Measurements from ENCODE around the gene TOP2B.

Gene TOP2B

DNA sequence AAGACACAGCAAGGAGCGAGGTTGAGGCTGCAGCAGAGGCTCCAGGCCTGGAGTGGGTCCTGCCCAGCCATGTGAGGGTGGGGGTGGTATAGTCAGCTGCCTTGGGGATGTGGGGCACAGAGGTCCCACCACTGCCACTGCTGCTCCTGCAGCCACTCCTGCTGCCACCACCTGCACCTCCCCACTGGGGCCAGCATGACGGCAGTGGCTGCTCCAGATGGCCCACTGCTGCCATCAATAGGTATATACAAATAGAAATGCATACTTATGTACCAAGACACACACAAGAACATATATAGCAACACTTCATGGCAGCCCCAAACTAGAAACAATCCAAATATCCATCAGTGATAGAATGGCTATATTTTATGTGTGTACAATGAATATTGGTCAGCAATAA, 10.0 kb upstream of the TOP2B start:
- no peak for DNase-seq

DNA sequence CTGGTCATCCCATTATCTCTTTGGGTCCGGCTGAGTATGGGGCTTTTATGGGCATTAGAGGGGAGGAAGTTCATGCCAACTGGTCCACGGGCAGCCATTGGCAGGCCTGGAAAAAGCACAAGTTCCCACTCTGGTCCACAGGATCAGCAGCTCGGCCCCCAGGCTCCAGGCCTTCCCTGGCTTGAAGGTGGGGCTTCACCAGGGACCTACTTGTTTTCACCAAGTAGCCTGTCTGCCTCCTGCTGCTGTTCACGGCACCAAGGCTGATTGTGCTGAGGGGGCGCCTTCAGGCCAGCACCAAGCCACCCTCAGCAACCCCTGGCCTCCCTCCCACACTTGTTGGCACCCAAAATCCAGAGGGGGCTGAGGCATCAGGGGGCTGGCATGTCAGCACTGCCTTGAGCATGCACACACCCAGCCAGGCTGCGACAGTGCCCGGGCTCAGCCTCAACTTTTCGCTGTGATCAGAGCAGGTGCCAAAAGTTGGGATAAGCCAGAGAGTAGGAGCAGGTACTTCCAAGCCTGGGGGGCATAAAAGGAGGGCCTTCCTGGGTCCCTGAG, 9.1 kb upstream of the TOP2B start:
- no peak for DNase-seq

DNA sequence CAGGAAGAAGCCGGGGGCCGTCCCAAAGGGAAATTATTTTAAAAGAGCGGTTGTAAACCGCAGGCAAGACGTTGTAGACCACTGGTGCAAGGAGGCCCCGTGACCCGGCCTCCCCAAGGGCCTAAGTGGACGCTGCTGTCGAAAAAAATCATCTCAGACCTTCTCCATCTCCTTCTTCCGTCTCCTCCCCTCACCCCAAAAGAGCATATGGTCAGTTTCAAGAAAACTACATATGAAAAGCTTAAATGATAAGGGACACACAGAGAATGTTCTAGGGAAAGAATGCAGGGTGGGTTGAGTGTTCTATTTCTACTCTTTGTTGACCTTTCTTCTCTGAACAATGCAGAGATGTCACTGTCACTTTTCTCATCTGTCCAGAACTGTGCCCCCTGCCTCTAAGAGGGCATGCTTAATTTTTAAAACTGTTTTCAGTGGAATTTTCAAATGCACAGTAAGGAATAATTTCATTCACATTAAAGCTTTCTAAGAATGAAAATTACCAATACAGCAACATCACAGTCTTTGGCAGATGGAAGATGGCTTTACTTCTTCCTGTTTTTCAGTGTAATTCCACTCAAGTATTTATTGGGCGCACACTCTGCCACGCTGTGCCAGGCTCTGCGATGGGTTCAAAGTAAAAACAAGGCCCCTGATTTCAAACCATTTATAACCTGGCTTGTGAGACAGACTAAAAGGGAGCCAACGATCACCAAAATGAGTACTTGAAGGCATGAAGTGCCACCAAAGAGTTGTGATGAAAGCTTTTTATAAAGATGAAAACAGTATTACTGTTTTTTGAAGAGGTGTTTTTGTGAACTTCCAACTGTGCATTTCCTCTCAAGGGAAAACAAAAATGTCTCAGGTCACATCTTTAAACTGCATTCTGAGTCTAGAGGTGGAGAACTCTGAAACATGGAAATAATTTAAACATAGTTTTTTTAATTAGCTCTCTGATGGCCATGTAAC, 891 bp upstream of the TOP2B start:
- no peak for DNase-seq

DNA sequence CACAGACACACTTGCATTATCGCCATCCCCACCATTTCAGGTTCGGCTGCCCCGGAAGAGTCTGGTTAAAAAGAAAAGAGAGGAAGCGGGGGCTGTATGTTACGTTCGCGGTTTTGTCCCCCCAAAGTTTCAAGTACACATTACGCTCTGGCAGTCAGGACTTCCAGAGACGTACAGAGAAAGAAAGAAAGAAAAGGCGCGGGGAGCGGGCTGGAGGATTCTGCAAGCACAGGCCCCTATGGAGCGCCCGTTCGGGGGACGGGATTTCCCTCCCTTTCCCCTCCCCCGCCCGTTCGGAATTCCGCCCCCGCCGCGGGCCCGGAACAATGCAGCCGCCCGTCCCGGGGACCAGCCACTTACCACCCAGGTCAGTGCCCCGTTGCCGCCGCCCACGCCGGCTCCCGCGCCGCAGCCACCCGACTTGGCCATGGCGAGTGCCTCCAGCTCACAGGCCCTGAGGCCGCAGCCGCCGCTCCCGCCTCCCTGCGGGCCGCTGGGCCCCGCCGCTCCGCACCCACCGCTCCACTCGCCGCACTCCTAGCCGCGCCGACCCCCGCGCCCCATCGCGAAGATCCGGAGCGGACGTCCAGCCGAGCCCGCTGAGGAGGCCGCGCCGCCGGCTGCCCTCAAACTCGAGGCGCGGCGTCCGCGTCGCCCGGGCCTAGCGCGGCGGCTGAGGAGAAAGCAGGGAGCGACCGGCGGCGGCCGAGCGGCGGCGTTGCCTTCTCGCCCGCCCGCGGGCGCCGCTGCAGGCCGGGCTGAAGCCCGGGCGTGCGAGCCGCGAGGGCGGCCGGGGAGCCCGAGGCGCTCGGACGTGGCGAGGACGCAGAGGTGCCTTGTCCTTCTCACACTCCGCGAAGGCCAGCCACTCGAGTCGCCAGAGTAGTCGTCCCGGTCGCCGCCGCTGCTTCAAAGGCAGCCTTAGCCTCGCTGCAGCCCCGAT, 567 bp downstream of the TOP2B start:
- DNase-seq: peak; percentile 62

DNA sequence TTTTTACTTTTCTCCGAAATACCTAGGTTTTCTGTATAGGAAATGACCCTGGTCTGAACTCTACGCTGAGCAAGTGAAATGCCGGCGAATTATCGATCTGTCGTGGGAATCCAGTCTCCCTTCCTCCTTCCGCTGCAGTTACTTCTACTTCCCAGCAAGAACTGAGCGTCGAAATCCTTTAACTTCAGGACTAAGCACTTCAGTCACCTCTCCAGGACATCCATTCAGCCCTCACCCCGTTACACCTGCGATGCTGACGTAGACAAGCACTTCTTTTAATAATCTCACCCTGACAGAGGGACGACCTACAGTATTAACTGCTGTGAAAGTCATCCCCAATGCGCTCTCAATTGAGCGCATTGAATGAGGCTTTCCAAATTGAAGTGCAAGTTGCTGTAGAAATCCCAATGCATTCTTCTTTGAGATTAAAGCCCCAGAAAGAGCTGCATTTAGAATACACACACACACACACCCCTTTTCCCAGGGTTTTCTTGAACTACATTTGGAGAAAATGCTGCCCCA, 1.3 kb downstream of the TOP2B start:
- peak; percentile 46 for DNase-seq

DNA sequence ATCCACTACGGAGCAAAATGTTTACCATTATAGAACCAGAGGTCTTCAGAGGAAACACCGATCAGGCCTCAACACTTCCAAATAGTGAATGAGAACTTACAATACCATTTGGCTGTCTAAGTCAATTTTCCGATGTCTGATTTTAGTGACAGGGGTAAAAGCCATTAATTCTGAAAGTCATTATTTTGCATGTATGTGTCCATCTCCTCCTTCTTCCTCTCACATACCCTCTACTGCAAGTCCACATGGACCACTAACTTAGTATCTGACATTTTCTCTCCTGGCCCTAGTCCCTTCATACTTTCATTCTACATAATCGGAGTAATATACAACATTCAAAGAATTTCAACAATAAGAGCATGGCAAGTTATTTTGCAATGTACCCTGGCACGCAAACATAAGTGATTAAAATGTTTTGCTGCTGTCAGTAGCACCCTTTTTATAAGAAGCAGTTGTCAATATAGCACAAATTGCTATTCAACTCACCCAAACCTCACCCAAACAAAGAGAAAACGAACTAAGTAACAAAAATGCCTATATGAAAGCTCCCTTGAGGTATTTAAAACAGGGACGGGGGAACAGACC, 1.9 kb downstream of the TOP2B start:
- DNase-seq: no peak

DNA sequence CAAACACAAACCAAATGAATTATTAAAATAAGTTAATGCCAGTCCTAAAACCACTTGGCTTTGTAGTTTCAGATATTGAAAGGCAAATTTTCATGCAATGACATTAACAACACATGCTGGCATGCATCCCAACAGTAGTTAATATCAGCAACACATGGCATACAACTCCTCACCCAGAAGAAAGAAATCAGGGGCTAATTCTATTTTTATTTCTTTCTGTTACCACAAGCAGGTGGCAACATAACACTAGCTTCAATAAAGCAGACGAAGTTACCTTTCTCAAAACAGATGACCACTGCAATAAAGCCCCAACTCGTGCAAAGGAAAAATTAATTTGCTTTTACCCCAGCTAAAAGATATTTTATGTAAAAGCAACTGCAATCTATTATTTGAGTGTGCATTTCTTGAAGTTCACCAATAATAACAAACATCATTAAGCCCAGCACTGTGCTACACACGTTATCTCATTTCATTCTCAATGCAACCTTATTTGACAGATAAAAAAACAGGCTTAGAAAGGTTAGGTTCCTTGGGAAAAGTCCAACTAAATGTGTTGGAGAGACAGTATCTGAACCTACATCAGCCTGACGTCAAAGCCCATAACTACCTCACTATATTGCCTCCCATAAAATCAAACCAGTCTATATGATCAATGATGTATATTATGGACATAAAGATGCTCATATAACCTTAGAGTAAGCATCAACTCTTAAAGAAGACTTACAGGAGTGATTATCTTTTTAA, 2.8 kb downstream of the TOP2B start:
- DNase-seq: no peak

DNA sequence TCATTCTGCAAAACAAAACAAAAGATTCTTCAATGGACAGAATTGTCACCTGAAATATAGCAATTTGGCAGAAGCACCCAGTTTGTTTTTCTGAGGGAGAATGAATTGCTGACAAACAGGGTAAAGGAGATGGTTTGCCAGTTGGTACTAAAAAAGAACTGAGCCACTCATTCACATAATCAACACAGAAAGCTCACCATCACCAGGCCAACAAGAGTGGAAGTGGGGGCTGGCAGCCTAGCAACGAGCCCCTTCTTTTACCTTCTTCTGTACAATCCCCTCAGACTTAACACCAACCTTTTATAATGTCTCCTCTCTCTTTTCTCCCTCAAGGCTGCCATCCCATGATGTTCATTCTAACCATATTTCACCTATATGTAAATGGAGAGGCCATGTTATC, 5.9 kb downstream of the TOP2B start:
- DNase-seq: no peak

DNA sequence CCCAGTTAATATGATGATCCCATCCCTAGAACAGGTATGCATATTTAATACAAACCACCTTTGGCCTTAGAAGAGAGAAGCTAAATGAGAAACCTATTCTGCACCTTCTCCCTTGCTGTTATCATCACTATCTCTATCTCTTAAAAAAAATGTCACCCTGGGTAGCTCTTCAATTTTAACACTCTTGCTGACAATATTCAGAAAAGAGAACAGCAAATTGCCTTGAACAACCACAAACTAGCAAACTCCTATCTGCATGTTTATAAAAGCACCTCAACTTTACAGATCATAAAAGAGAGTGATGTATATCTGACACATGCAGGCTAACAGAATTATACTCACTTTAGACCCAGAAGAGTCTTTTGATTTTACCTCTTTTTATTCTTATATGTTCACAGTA, 7.4 kb downstream of the TOP2B start:
- no peak for DNase-seq

DNA sequence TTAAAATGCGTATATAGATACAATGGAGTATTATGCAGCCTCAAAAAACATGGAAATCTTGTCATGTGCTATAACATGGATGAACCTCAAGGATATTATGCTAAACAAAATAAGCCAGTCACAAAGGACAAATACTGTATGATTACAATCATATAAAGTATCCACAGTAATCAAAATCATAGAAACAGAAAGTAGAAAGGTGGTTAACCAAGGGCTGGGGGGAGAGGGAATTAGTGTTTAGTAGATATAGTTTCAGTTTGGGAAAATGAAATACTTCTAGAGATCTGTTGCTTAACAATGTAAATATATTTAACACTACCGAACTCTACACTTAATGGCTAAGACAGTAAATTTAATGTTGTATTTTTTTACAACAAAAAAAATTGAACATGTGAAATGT, 9.0 kb downstream of the TOP2B start:
- no peak for DNase-seq

DNA sequence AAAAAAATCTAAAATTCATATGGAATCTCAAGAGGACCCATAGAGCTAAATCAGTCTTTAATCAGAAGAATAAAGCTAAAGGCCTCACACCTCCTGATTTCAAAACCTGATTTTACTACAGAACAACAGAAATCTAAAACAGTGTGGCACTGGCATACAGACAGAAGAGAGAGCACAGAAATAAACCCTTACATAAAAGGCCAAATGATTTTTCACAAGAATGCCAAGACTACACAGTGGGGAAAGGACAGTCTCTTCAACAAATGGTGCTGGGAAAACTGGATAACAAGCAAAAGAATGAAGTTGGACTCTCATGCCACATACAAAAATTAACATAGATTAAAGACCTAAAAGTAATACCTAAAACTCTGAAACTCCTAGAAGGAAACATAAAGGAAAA, 10.1 kb downstream of the TOP2B start:
- DNase-seq: no peak

DNA sequence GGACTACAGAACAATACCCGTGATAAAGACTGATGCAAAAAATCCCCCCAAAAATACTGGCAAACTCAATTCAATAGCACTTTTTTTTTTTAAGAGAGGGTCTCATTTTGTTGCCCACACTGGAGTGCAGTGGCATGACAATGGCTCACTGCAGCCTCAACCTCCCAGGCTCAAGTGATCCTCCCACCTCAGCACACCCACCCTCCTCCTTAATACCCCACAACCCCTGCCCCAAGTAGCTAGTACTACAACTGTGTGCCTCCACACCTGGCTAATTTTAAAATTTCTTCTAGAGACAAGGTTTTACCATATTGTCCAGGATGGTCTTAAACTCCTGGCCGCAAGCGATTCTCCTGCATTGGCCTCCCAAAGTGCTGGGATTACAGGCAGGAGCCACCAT, 11.4 kb downstream of the TOP2B start:
- DNase-seq: no peak

DNA sequence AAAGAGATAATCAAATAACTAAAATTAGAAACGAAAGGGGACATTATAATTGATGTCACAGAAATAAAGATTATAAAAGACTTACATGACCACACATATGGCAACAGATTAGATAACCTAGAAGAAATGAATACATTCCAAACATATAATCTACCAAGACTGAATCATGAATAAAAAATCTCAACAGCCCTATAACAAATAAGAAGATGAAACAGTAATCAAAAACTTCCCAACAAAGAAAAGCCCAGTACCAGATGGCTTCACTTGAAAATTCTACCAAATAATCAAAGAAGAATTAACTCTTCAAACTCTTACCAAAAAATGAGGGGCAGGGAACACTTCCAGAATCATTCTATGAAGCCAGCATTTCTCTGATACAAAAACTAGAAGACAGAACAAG, 11.8 kb downstream of the TOP2B start:
- no peak for DNase-seq

DNA sequence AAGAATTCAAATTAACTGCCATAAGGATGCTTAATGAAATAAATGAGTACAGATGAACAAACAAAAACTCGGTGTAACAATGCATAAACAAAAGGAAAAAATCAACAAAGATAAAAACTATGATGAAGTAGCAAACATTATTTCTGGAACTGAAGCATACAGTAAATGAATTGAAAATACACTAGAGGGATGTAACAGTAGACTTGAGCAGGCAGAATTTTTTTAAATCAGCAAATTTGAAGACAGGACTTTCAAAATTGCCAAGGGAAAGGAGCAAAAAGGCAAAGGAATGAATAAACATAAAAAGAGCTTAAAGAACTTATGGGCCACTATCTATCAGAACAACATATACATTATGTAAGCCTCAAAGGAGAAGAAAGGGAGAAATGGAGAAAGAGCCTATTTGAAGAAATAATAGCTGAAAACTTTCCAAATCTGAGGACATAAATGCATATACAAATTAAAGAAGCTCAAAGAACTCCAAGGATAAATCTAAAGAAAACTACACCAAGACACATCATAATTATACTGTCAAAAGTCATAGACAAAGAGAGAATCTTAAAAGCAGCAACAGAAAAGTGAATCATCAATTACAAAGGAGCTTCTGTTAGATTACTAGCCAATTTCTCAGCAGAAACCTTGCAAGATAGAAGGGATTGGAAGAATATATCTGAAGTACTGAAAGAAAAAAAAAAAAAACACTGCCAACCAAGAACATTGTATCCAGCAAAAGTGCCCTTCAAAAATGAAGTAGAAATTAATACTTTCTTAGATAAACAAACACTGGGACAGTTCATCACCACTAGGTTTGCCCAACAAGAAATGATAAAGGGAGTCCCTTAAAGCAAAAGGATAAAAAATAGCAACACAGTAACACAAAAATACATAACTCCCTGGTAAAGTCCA, 15.5 kb downstream of the TOP2B start:
- DNase-seq: no peak

DNA sequence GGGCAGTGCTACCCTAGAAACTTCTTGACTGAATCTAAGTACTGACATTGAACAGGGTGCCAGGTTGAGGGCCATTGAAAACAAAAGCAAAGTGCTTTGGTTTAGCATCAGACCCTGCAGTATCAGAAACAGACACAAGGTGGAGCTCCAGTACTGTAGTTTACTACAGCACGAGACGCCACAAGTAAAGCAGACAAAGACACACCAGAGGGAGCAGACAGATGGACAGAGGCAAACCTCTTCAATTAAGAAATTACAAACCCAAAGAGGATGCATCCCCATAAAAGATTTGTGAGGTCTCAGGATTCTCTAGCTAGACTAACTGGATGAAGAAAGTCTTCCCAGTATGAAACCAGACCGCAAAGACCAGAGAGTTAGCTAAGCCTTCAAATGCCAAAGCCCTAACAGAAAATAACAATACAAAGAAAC, 16.6 kb downstream of the TOP2B start:
- DNase-seq: peak; percentile 88

DNA sequence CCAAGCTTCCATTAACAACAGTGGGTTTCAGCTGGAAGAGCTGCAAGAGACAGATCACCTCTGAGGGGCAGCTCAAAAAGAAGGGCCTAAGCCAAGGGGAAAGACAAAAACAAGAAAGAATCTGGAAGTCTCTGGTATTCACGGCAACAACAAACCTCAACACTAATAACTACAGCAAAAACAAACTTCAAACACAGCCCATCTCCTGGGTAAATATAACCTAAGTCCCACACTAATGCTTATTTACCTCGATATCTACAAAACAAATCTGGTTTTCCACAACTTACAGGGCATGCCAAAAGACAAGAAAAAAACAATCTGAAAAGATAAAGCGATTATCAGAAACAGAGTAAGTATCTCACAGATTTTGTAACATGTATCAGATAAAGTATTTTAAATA, 29.7 kb downstream of the TOP2B start:
- DNase-seq: no peak

DNA sequence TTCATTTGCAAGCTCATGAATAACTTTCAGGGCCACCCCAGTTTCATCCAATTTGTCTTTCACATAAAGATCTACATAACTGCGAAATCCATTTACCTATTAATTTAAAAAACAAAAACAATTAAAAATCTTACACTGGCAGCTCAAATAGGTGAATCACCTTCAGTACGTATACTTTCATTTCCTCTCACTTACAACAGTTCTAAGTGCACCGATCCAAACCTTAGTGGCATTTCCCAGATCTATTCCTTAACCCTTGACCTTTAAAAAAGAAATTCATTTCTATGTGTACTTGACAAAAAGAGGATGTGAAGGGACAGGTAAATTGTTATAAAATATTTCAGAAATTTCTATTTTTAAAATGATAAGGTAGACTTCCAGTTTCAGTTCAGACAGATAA, 30.8 kb downstream of the TOP2B start:
- DNase-seq: no peak

DNA sequence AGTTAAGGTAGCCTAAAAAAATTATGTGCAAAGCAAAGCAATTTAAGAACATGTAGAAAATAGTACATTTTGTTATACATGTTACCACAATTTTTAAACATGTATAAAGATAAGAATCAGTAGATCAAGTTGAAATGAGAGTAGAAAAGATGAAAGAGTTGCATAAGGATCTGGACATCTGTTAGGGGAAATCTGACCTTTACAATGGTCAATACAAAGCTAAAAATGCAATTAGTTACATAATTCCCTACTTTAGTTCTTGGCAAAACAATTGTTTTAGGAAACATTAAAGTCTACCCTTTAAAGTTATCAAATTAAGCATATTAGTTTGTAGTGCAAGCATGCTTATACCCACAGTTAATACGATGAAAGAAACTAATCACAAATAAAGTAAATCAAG, 32.7 kb downstream of the TOP2B start:
- no peak for DNase-seq

DNA sequence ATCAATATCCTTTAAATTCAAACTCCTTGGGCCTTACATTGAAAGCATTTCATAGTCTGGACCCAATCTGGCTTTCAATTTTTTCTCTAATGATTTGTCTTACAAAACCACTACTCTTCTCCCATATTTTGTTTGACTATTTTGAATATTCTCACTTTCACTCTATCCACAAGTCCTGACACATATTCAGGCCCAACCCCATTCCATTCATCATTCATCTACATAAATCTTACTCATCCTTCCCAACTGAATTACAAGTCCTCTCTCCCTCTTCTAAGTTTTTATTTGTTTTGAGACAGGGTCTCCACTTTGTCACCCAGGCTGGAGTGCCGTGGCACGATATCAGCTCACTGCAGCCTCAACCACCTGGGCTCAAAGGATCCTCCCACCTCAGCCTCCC, 43.6 kb downstream of the TOP2B start:
- DNase-seq: no peak

DNA sequence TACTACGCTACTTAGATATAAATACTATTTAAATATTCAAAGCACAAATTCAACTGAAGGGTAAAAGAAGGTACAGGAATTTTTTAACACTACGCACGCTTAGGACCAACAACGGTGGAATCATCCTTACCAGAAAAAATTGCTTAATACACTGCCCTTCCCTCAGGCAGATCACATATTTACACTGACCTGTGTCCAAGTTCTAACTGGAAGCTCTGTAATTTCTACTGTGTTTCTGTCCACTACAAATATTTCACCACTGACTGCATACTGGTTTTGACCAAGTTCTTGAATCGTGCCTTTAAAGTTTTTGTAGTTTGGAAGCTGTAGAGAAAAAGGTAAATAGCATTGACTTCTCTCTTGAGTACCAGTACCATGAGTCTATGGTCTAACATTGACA, 44.2 kb downstream of the TOP2B start:
- no peak for DNase-seq

DNA sequence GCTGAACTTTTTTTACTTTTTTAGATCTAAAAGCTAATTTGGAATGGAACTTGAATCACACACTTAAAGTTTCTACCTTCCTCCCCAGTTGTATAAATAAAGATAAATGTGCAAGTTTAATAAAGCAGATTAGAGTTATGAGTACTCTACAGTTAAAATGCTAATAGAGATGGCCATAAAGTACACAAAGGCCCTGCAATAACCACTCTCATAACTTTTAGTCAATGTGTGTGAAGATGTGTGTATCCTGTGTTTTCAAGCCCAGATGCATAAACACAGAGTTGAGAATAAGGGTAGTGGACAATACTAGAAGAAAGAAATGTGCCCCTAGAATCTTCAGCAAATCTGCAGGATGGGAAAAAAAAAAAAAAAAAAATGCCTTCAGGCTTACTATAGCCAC, 45.3 kb downstream of the TOP2B start:
- no peak for DNase-seq
